Activated CD4-positive, alpha-beta memory T cell treated with anti-CD3 and anti-CD28 coated beads, Interleukin-2, amount 10 ng/mL, durations not matched to agents 7 days and 5 days (primary cell): Measurements from ENCODE around the gene SLC13A3. TPM values are rescaled to one million over a fixed set of nuclear protein-coding genes. Genes with fewer than 3 reads are reported as not detected.

Source experiments
- CTCF ChIA-PET: fragments of 350-600 bp; sonication (Branson Sonifier 250); formaldehyde crosslinking; loops from one replicate; lab custom pipeline; 2021; ENCODE audit warnings: antibody characterized with exemption, inconsistent platforms; lab: Charles Lee
- POLR2A ChIA-PET: fragments of 350-600 bp; sonication (Branson Sonifier 250); formaldehyde crosslinking; loops from one replicate; lab custom pipeline; 2021; ENCODE audit warnings: antibody characterized with exemption; lab: Charles Lee
- DNase-seq: peaks from one replicate; pipeline ENCODE4 v3.0.0-alpha.2; 2020
- H3K27ac Mint-ChIP-seq: one replicate; pipeline ENCODE4 v1.8.0; 2021; ENCODE audit warnings: mild to moderate bottlenecking, mixed read lengths
- H3K27me3 Mint-ChIP-seq: one replicate; pipeline ENCODE4 v1.8.0; 2021; ENCODE audit warnings: mixed read lengths
- H3K36me3 Mint-ChIP-seq: one replicate; pipeline ENCODE4 v1.8.0; 2021; ENCODE audit warnings: low read depth, mixed read lengths
- H3K4me1 Mint-ChIP-seq: one replicate; pipeline ENCODE4 v1.8.0; 2021; ENCODE audit warnings: mixed read lengths
- H3K4me3 Mint-ChIP-seq: one replicate; pipeline ENCODE4 v1.8.0; 2021; ENCODE audit warnings: mild to moderate bottlenecking, mixed read lengths
- H3K9me3 Mint-ChIP-seq: one replicate; pipeline ENCODE4 v1.8.0; 2021; ENCODE audit warnings: mixed read lengths
- total RNA-seq, 2 experiments: library from RNA; stranded (reverse); gene quantifications; one replicate each; pipeline ENCODE4 v1.2.3, GENCODE V29; 2021

Gene SLC13A3
- total RNA-seq, 2 experiments from 2014 or later = not detected

GRCh38 chr20:46635514-46636136, 15.6 kb downstream of the SLC13A3 start:
- no peak overlapping the region for H3K27ac Mint-ChIP-seq
- peaks cover 18% of the 10 kb centered on the region for H3K27me3 Mint-ChIP-seq

DNA sequence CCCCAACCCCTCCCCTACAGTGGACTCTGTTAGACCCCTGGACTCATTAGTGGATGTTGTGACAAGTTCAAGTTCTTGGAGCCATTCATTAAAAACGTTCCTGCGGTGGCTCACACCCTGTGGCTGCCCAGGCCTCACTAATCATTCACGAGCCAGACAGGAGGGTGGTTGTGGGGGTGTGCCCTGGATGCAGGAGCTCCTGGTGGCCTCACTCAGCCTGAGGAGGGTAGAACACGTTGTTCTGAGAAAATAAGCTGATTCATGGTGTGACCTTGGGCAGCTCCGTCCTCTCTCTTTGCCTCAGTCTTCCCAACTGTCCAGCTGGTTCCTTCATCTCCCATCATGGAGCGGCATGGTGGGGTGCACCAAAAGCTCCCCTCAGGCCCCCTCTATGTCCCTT, 16.7 kb downstream of the SLC13A3 start:
- H3K4me3 Mint-ChIP-seq = no peak overlapping the region
- no peak overlapping the region for H3K27ac Mint-ChIP-seq
- ChIA-PET CTCF (no interaction called here), POLR2A (no interaction called here)
- no peak for DNase-seq
- H3K9me3 Mint-ChIP-seq = no peaks in the 10 kb centered on the region
- H3K36me3 Mint-ChIP-seq = no peaks in the 10 kb centered on the region
- H3K27me3 Mint-ChIP-seq = peaks cover 27% of the 10 kb centered on the region
- peaks cover 12% of the 10 kb centered on the region for H3K4me1 Mint-ChIP-seq

More at GRCh38 chr20:46635514-46636136, 15.6 kb downstream of the SLC13A3 start:
- POLR2A ChIA-PET = no interaction called here
- H3K4me1 Mint-ChIP-seq = peaks cover 11% of the 10 kb centered on the region
- H3K36me3 Mint-ChIP-seq = no peaks in the 10 kb centered on the region
- no peaks in the 10 kb centered on the region for H3K9me3 Mint-ChIP-seq
- no peak for DNase-seq
- no peak overlapping the region for H3K4me3 Mint-ChIP-seq
- CTCF ChIA-PET = no interaction called here

DNA sequence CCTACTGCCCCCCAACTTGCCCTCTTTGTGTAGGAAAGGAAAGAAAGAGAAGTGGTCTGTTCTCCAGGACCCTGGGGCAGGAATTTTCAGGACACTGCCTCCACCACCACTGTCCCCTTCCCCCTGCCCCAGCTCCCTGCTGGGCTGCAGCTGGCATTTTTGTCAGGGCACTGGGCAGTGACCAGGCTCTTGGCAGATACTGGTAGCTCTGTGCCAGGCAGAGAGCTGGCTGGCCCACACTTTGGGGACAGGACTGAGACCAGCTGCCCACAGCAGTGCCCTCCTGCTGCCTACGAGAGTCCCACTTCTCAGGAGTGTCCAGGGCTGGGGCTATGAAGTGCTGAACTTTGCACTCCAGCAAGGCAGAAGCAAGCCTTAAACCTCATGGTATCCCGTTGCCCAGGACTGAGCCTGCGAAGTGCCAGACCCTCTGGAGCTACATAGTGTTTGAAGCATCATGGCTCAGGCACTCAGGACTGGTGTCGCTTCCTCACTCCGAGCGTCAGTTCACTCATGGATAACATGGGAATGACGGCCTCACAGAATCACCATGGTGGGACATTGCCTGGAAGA, 19.3 kb downstream of the SLC13A3 start:
- H3K9me3 Mint-ChIP-seq = no peaks in the 10 kb centered on the region
- CTCF ChIA-PET = no interaction called here

DNA sequence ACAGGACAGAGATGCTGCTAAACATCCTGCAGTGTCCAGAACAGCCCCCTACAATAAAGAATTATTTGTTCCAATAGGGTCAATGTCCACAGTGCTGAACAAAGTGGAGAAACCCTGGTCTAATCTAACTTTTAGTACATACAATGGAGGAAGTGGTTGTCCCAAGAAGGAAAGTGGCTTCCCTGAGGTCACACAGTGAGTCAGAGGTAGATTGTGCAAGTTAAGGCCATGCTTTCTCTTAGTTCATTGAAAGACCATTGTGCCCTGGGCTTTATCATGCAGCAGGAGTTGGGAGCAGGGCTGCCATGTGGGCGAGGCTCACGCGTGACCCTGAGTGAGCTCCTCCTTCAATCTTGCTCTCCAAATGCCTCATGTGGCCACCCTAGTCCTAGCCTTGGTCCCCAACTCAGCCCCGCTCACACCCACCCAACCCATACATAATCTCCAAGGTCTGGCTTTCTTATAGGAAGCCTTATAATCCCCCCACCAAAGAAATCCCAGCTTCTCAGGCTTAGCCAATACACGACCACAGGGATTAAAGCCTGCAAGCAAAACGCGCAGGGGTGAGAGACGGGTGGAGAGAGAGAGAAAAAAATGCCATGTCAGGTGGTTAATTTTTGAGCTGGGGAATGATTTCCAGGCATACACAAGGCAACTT, 19.9 kb downstream of the SLC13A3 start:
- POLR2A ChIA-PET = no interaction called here
- H3K36me3 Mint-ChIP-seq = no peaks in the 10 kb centered on the region
- peak; percentile 25 for DNase-seq

More for the DNA sequence above, 19.3 kb downstream of the SLC13A3 start:
- peaks cover 44% of the 10 kb centered on the region for H3K27me3 Mint-ChIP-seq
- DNase-seq = no peak
- POLR2A ChIA-PET = no interaction called here
- H3K4me1 Mint-ChIP-seq = peaks cover 12% of the 10 kb centered on the region
- no peak overlapping the region for H3K27ac Mint-ChIP-seq
- no peaks in the 10 kb centered on the region for H3K36me3 Mint-ChIP-seq
- no peak overlapping the region for H3K4me3 Mint-ChIP-seq

GRCh38 chr20:46630306-46630705, 21.0 kb downstream of the SLC13A3 start:
- POLR2A ChIA-PET = no interaction called here
- Mint-ChIP-seq H3K9me3 (no peaks in the 10 kb centered on the region), H3K27ac (no peak overlapping the region), H3K4me1 (peaks cover 9% of the 10 kb centered on the region), H3K36me3 (no peaks in the 10 kb centered on the region), H3K4me3 (no peak overlapping the region), H3K27me3 (peaks cover 53% of the 10 kb centered on the region)
- DNase-seq = no peak
- CTCF ChIA-PET = no interaction called here

More for the DNA sequence above, 19.9 kb downstream of the SLC13A3 start:
- H3K4me1 Mint-ChIP-seq = peaks cover 12% of the 10 kb centered on the region
- H3K9me3 Mint-ChIP-seq = no peaks in the 10 kb centered on the region
- H3K27ac Mint-ChIP-seq = no peak overlapping the region
- CTCF ChIA-PET = no interaction called here
- no peak overlapping the region for H3K4me3 Mint-ChIP-seq
- peaks cover 47% of the 10 kb centered on the region for H3K27me3 Mint-ChIP-seq

- Mint-ChIP-seq H3K27ac (no peak overlapping the region), H3K36me3 (no peaks in the 10 kb centered on the region), H3K4me3 (no peak overlapping the region), H3K4me1 (peaks cover 9% of the 10 kb centered on the region), H3K9me3 (peaks cover under 1% of the 10 kb centered on the region), H3K27me3 (peaks cover 56% of the 10 kb centered on the region)
- CTCF ChIA-PET = no interaction called here
- DNase-seq = no peak
- POLR2A ChIA-PET = no interaction called here
These were observed 21.9 kb downstream of the SLC13A3 start for GRCh38 chr20:46629341-46629740.

- Mint-ChIP-seq H3K4me3 (no peak overlapping the region), H3K27ac (no peak overlapping the region), H3K9me3 (peaks cover 8% of the 10 kb centered on the region), H3K27me3 (peaks cover 62% of the 10 kb centered on the region), H3K36me3 (no peaks in the 10 kb centered on the region), H3K4me1 (peaks cover 9% of the 10 kb centered on the region)
- CTCF ChIA-PET = no interaction called here
- POLR2A ChIA-PET = no interaction called here
- no peak for DNase-seq
These were observed 24.0 kb downstream of the SLC13A3 start for GRCh38 chr20:46627234-46627633.

DNA sequence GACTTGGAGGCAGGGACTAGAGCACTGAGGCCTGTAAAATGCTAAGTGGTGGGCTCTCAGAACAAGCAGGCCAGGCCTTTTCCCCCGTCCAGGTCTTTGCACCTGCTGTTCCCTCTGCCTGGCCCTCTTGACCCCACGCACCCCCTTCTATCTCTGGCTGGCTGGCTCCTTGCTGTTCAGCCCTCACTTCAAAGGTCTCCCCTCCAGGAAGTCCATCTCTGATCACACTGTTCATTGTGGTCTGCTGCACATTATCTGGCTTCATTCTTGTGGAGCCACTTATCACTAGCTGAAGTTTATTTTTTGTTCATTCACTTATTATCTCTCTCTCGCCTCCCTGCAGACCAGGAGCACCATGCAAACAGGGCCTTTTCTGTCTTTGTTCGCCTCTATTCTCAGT, 24.5 kb downstream of the SLC13A3 start:
- Mint-ChIP-seq H3K4me1 (peaks cover 9% of the 10 kb centered on the region), H3K4me3 (no peak overlapping the region), H3K27me3 (peaks cover 67% of the 10 kb centered on the region), H3K27ac (no peak overlapping the region), H3K36me3 (no peaks in the 10 kb centered on the region), H3K9me3 (peaks cover 8% of the 10 kb centered on the region)
- no peak for DNase-seq
- ChIA-PET POLR2A (no interaction called here), CTCF (no interaction called here)

- Mint-ChIP-seq H3K4me1 (peaks cover 2% of the 10 kb centered on the region), H3K4me3 (no peak overlapping the region), H3K27ac (no peak overlapping the region), H3K36me3 (no peaks in the 10 kb centered on the region), H3K9me3 (peaks cover 8% of the 10 kb centered on the region), H3K27me3 (peaks cover 70% of the 10 kb centered on the region)
- no peak for DNase-seq
- ChIA-PET POLR2A (no interaction called here), CTCF (no interaction called here)
These were observed 25.3 kb downstream of the SLC13A3 start for GRCh38 chr20:46625875-46626373.

- no peak for DNase-seq
- ChIA-PET POLR2A (no interaction called here), CTCF (no interaction called here)
- Mint-ChIP-seq H3K4me1 (no peaks in the 10 kb centered on the region), H3K27me3 (peaks cover 73% of the 10 kb centered on the region), H3K36me3 (no peaks in the 10 kb centered on the region), H3K4me3 (no peak overlapping the region), H3K27ac (no peak overlapping the region), H3K9me3 (peaks cover 8% of the 10 kb centered on the region)
These were observed 26.3 kb downstream of the SLC13A3 start for GRCh38 chr20:46624946-46625345.

- peaks cover 8% of the 10 kb centered on the region for H3K9me3 Mint-ChIP-seq
- H3K27me3 Mint-ChIP-seq = peaks cover 66% of the 10 kb centered on the region
- H3K27ac Mint-ChIP-seq = no peak overlapping the region
- ChIA-PET POLR2A (no interaction called here), CTCF (no interaction called here)
- DNase-seq = no peak
- no peaks in the 10 kb centered on the region for H3K36me3 Mint-ChIP-seq
- H3K4me1 Mint-ChIP-seq = no peaks in the 10 kb centered on the region
- no peak overlapping the region for H3K4me3 Mint-ChIP-seq
These were observed 29.1 kb downstream of the SLC13A3 start for GRCh38 chr20:46622165-46622564.

DNA sequence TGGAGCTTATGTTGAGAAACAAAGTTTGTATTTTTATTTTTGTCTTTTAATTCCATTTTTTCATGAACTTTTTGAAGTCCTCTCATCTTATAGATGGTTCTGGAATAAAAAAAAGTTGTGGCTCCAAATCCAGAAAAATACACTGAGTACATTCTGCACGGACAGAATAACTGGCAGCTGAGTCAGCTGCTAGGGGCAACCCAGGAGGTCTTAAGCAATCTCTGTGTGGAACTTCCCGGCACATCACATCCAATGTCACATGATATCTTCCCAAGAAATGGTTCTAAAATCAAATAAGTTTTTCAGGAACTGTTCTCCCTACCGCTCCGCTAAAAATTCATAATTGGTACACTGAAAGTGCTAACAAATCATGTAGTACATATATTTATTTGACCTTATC, 29.8 kb downstream of the SLC13A3 start:
- no peak overlapping the region for H3K27ac Mint-ChIP-seq
- POLR2A ChIA-PET = no interaction called here
- no peak overlapping the region for H3K4me3 Mint-ChIP-seq

DNA sequence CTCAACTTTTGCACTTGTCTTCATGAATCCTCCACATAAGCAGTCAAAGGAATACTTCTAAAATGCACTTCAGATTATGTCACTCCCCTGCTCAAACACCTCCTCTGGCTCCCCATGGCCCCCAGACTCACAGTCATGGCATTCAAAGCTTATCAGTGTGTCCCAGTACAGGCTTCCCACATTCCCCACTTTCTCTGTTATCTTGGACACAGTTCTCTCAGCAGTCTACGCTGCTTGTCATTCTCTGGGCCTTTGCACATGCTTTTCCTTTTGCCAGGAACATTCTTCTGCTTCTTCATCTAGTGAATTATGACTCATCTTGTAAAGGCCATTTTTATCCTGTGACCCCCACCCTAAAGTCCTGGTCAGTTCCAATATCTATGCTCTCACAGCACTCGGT, 31.8 kb downstream of the SLC13A3 start:
- ChIA-PET CTCF (no interaction called here), POLR2A (no interaction called here)
- H3K36me3 Mint-ChIP-seq = no peaks in the 10 kb centered on the region
- peaks cover 8% of the 10 kb centered on the region for H3K9me3 Mint-ChIP-seq
- no peak for DNase-seq
- H3K27me3 Mint-ChIP-seq = peaks cover 64% of the 10 kb centered on the region
- H3K4me3 Mint-ChIP-seq = no peak overlapping the region
- H3K27ac Mint-ChIP-seq = no peak overlapping the region
- H3K4me1 Mint-ChIP-seq = no peaks in the 10 kb centered on the region

More for the DNA sequence above, 29.8 kb downstream of the SLC13A3 start:
- CTCF ChIA-PET = no interaction called here
- Mint-ChIP-seq H3K9me3 (peaks cover 8% of the 10 kb centered on the region), H3K36me3 (no peaks in the 10 kb centered on the region), H3K4me1 (no peaks in the 10 kb centered on the region), H3K27me3 (peaks cover 62% of the 10 kb centered on the region)
- no peak for DNase-seq
